ENCODE data around the gene GSC2. TPM values are rescaled to one million over a fixed set of nuclear protein-coding genes. Genes with fewer than 3 reads are reported as not detected.

Gene GSC2
- total RNA-seq, 1 donor from 2014 or later, result not detected

- no peak for TF ChIP-seq CTCF (IDR thresholded peaks at IDR 0.05)
- H3K27ac Mint-ChIP-seq (ENCODE audit: unreplicated experiment), result no peak overlapping the region
- peaks cover 3% of the 10 kb centered on the region for H3K36me3 Mint-ChIP-seq (ENCODE audit: low read depth)
- H3K9me3 Mint-ChIP-seq (ENCODE audit: low read depth), result no peaks in the 10 kb centered on the region
- peaks cover 29% of the 10 kb centered on the region for H3K4me1 Mint-ChIP-seq (ENCODE audit: low read depth)
- no peaks in the 10 kb centered on the region for H3K27me3 Mint-ChIP-seq (ENCODE audit: low read depth)
- peak; percentile 90 for DNase-seq (ENCODE audit: low spot score)
- H3K4me3 Mint-ChIP-seq (ENCODE audit: unreplicated experiment), result no peak overlapping the region
Measured at GRCh38 chr22:19180234-19180633, 30.1 kb upstream of the GSC2 start.

GRCh38 chr22:19179497-19180048 lies 29.5 kb upstream of the GSC2 start:
- H3K36me3 Mint-ChIP-seq (ENCODE audit: low read depth), result peaks cover 1% of the 10 kb centered on the region
- peaks cover 32% of the 10 kb centered on the region for H3K4me1 Mint-ChIP-seq (ENCODE audit: low read depth)
- peak overlapping the region; percentile 83 for H3K27ac Mint-ChIP-seq (ENCODE audit: unreplicated experiment)
- DNase-seq (ENCODE audit: low spot score), result peak; percentile 93
- H3K4me3 Mint-ChIP-seq (ENCODE audit: unreplicated experiment), result peak overlapping the region; percentile 69
- H3K9me3 Mint-ChIP-seq (ENCODE audit: low read depth), result no peaks in the 10 kb centered on the region
- no peaks in the 10 kb centered on the region for H3K27me3 Mint-ChIP-seq (ENCODE audit: low read depth)
- peak; percentile 88 for TF ChIP-seq CTCF (IDR thresholded peaks at IDR 0.05)

- H3K36me3 Mint-ChIP-seq (ENCODE audit: low read depth), result peaks cover 1% of the 10 kb centered on the region
- H3K4me3 Mint-ChIP-seq (ENCODE audit: unreplicated experiment), result peak within 1 kb of the TSS; percentile 72
- peak within 1 kb of the TSS; percentile 83 for H3K27ac Mint-ChIP-seq (ENCODE audit: unreplicated experiment)
- H3K9me3 Mint-ChIP-seq (ENCODE audit: low read depth), result no peaks in the 10 kb centered on the region
- H3K27me3 Mint-ChIP-seq (ENCODE audit: low read depth), result no peaks in the 10 kb centered on the region
- DNase-seq (ENCODE audit: low spot score), result peak; percentile 94
- peaks cover 38% of the 10 kb centered on the region for H3K4me1 Mint-ChIP-seq (ENCODE audit: low read depth)
- TF ChIP-seq CTCF (IDR thresholded peaks at IDR 0.05), result no peak
Measured at GRCh38 chr22:19178657-19179496, 28.8 kb upstream of the GSC2 start, which contains the start of gene SLC25A1. SLC25A1 (minus strand) TSS chr22:19178736; CDS start chr22:19178673, 63 bp downstream.

GRCh38 chr22:19178065-19178656 lies 28.1 kb upstream of the GSC2 start:
- no peak overlapping the region for H3K27ac Mint-ChIP-seq (ENCODE audit: unreplicated experiment)
- peaks cover 1% of the 10 kb centered on the region for H3K36me3 Mint-ChIP-seq (ENCODE audit: low read depth)
- peak; percentile 85 for DNase-seq (ENCODE audit: low spot score)
- H3K4me3 Mint-ChIP-seq (ENCODE audit: unreplicated experiment), result peak overlapping the region; percentile 72
- H3K27me3 Mint-ChIP-seq (ENCODE audit: low read depth), result no peaks in the 10 kb centered on the region
- peak; percentile 15 for TF ChIP-seq CTCF (IDR thresholded peaks at IDR 0.05)
- no peaks in the 10 kb centered on the region for H3K9me3 Mint-ChIP-seq (ENCODE audit: low read depth)
- peaks cover 45% of the 10 kb centered on the region for H3K4me1 Mint-ChIP-seq (ENCODE audit: low read depth)
